ENCODE data around the gene LRRC36. TPM values are rescaled to one million over a fixed set of nuclear protein-coding genes. Genes with fewer than 3 reads are reported as not detected.

Gene LRRC36
- total RNA-seq, 4 donors from 2014 or later, result 0.17 TPM; not detected in 3

DNA sequence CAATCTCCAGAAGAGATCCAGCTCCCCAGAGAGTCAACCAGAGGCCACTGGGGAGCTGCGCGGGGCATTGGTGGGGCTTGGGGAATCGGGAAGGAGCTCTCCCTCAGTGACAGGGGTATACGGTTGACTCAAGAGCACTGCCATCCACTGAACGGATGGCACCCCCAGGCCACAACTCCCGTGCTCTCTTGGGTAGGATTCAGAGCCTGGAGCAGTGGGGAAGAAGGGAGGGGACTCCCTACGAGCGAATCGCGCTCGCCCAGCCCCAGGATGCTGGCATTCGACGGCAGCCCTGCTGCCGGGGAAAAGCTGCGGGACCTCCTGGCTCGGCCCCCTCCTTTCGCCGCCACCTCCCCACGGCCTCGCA lies 67.2 kb downstream of the LRRC36 start:
- TF ChIP-seq, protein P1, sequence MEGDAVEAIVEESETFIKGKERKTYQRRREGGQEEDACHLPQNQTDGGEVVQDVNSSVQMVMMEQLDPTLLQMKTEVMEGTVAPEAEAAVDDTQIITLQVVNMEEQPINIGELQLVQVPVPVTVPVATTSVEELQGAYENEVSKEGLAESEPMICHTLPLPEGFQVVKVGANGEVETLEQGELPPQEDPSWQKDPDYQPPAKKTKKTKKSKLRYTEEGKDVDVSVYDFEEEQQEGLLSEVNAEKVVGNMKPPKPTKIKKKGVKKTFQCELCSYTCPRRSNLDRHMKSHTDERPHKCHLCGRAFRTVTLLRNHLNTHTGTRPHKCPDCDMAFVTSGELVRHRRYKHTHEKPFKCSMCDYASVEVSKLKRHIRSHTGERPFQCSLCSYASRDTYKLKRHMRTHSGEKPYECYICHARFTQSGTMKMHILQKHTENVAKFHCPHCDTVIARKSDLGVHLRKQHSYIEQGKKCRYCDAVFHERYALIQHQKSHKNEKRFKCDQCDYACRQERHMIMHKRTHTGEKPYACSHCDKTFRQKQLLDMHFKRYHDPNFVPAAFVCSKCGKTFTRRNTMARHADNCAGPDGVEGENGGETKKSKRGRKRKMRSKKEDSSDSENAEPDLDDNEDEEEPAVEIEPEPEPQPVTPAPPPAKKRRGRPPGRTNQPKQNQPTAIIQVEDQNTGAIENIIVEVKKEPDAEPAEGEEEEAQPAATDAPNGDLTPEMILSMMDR (IDR thresholded peaks at IDR 0.05; ENCODE audit: low read depth), result no peak

DNA sequence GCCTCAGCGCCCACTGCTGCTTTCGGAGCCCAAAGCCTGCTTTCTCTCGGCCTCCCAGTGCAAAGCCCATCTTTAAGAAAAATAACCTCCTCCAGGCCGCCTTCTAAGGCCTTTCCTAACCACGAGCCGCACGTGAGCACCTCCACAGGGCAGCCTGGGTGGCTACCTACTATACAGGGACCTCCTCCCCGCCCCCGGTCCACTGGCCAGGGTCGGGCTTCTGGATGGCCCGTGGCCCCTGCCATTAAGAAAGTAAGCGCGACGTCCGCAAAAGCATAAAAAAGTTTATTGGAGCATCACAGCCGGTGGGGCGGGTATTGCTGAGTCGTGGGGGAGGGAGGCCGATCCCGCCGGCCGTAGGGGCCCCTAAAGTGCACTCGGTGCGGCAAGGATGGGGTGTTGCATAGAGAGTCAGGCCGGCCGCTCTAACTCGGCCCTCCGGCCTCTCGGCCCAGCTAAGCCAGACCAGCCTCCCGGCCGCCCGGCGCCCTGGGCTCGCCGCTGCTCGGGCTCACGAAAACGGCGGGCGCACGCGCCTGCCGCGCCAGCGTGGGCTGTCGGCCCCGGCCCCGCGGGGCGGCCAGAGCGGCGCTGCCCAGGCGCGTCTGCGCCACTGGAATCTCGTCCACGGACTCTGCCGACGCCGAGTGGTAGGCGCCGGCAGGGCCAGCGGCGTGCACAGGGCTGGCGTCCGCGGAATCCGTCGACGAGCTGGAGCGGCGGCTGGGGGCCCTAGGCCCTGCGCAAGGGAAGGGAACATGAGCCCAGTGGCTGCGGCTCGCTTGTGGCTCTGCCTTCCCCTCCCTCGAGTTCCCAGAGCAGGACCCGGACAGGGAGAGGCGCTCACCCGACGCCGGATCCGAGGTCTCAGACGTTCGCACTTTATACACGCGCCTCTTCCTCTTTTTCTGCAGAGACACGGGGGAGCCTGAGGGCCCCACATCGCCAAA lies 67.8 kb downstream of the LRRC36 start:
- TF ChIP-seq, protein P1 (IDR thresholded peaks at IDR 0.05; ENCODE audit: low read depth), result no peak

DNA sequence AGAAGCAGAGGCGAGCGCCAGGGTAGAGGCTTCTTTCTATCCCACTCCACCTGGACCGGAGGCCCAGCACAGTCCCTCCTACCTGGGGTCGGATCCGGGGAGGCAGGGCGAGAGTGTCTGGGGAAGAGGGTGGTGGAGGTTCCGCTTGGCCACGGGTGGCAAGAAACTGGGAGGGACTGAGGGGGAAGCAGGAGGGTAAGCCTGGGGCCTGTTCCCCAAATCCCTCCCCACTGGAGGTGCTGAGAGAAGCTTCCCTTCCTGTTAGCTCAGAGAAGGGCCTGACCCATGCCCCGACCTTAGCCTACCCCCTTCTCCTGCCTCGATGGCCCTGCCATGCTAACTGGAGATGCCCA lies 68.5 kb downstream of the LRRC36 start:
- TF ChIP-seq, protein P1 (IDR thresholded peaks at IDR 0.05; ENCODE audit: low read depth), result no peak

DNA sequence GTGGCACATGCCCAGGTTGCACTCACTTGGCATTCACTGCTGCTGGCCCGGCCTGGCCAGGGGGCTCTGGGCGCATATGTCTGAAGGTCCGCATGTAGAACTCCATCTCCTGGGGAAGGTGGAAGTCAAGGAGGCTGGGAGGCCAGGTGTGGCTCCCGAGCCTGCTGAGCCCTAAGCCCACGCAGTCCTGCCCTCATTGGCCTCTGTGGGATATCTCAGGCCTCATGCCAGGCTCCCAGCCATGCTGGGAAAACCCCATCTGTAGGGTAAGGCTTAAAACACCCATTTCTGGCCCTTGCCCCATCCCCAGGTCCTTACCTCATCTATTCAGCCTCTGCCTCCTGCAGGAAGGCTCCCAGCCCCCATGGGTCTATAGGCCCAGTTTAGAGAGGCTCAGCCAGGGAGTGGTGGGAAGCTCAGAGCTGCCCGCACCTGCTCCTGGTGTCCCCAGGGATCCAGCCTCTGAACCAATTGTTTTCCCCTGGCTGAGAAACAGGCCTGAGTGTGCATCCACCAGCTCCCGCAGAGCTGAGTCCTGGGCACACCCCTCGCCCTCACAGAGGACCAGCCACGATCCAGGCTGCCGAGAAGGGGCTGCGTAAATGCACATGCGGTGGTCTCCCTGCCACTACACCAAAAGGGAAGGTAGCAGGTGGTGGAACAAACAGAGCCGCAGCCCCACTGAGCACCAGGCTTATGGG lies 69.0 kb downstream of the LRRC36 start:
- TF ChIP-seq, protein P1 (IDR thresholded peaks at IDR 0.05; ENCODE audit: low read depth), result no peak

DNA sequence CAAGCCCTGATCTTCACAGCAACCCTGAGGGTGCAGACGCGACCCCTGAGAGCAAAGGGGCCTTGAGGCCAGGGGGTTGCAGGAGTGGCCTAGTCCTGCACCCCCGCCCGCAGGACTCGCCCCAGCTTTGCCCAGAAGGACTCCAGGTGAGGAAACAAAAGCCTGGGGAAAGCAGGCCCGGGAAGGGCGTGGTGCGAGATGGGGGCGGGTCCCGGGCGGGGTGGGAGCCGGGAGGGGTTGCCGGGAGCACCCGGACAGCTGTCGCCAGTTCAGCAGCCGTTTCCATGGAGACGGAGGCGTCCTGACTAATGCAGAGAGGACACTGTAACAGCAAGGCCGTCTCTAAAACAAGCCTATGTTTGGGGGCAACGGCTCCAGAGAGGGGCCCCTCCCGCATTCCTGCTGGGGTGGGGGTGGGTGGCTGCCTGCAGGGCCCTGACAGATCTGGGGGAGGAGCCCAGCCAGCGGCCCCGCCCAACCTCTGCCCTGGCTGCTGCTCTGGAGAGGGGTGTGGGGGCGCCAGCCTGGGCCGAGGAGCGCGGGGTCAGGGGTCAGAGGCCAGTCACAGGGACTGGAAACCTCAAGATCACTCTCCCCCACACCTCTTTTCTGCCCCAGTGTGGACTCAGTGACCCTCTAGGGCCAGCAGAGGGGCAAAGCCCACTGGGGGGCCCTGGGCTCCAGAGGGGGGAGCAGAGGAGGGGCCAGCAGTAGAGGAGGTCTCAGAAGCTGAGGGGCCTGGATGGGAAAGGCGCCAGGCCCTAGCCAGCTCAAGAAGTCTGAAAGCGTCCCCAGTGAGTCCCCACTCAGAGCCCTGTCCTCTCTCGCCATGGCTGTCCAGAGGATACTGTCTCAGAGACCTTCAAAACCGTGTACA lies 69.8 kb downstream of the LRRC36 start:
- TF ChIP-seq, protein P1 (IDR thresholded peaks at IDR 0.05; ENCODE audit: low read depth), result no peak

DNA sequence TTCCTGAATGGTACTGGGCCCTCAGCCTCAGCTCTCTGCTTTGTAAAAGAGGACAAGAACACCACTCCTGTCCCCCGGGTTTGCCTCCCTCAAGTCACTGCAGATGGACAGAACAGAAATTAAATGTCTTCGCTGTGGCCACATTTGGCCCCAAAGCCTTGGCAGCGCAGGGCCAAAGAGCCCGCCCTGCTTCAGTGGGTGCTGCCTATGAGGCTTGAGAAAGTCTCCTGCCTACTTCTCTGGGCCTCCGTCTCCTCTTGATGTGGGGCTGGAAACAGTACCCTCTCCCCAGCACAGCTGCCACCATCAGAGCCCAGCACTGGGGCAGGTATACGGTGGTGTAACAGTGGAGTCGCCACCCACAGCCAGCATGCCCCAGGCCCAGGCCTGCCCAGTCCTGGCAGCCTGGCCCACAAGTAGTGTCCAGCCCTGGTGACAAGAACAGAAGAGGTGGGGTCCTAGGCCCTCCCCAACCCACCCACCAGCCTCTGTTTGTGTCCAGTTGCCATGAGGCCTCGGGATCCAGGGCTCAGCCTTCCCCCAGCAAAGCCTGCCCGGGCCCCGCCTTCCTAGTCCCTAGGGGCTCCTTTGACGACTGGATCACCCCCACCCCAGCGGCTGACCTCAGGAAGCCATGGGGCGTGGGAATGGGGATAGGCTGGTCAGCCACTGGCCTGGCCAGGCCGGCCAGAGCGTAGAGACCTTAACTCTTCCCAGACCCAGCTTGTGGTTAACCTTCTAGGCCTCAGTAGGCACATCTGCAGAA lies 70.6 kb downstream of the LRRC36 start:
- TF ChIP-seq, protein P1 (IDR thresholded peaks at IDR 0.05; ENCODE audit: low read depth), result no peak
